Measurements from ENCODE around the gene XG. TPM values are rescaled to one million over a fixed set of nuclear protein-coding genes. Genes with fewer than 3 reads are reported as not detected.
"Not testable (repeated sequence)": the region's sequence is repeated elsewhere in the genome, so short reads cannot be mapped to it uniquely, and the experiment has no call there.

XG gene
- total and polyA plus RNA-seq, 2 donors from 2014 or later, result 0.43 to 0.50 TPM

GRCh38 chrX:2773166-2774055 lies 21.6 kb downstream of the XG start:
- H3K9ac ChIP-seq (ENCODE audit: low read length in 3 of 3); H3K36me3 ChIP-seq (ENCODE audit: control insufficient read depth in 2 of 3, insufficient read depth in 3 of 3, low read length in 3 of 3); DNase-seq; FAIRE-seq; H3K27ac ChIP-seq (ENCODE audit: low read depth in 2 of 2, low read length in 2 of 2); H3K4me1 ChIP-seq (ENCODE audit: control insufficient read depth in 2 of 3, insufficient read depth in 2 of 3, low read depth in 1 of 3, low read length in 3 of 3); H3K9me3 ChIP-seq (ENCODE audit: control insufficient read depth in 2 of 3, insufficient read depth in 1 of 3, low read length in 3 of 3); intact Hi-C loops (cut with DNase I); H3K27me3 ChIP-seq (ENCODE audit: control insufficient read depth, insufficient read depth, low read length); H3K4me3 ChIP-seq (ENCODE audit: low read length in 3 of 3): not testable (repeated sequence)

- FAIRE-seq (no peak), DNase-seq (no peak)
- Histone ChIP-seq H3K4me3 (ENCODE audit: low read length in 3 of 3) (no peak overlapping the region), H3K36me3 (ENCODE audit: control insufficient read depth in 2 of 3, insufficient read depth in 3 of 3, low read length in 3 of 3) (no peaks in the 10 kb centered on the region), H3K4me1 (ENCODE audit: control insufficient read depth in 2 of 3, insufficient read depth in 2 of 3, low read depth in 1 of 3, low read length in 3 of 3) (no peaks in the 10 kb centered on the region), H3K9ac (ENCODE audit: low read length in 3 of 3) (no peak overlapping the region), H3K27me3 (ENCODE audit: control insufficient read depth, insufficient read depth, low read length) (no peaks in the 10 kb centered on the region), H3K27ac (ENCODE audit: low read depth in 2 of 2, low read length in 2 of 2) (no peak overlapping the region), H3K9me3 (ENCODE audit: control insufficient read depth in 2 of 3, insufficient read depth in 1 of 3, low read length in 3 of 3) (peaks cover 0 to 4% (median 0%) of the 10 kb centered on the region in 3 donors)
- TF ChIP-seq, protein P1, sequence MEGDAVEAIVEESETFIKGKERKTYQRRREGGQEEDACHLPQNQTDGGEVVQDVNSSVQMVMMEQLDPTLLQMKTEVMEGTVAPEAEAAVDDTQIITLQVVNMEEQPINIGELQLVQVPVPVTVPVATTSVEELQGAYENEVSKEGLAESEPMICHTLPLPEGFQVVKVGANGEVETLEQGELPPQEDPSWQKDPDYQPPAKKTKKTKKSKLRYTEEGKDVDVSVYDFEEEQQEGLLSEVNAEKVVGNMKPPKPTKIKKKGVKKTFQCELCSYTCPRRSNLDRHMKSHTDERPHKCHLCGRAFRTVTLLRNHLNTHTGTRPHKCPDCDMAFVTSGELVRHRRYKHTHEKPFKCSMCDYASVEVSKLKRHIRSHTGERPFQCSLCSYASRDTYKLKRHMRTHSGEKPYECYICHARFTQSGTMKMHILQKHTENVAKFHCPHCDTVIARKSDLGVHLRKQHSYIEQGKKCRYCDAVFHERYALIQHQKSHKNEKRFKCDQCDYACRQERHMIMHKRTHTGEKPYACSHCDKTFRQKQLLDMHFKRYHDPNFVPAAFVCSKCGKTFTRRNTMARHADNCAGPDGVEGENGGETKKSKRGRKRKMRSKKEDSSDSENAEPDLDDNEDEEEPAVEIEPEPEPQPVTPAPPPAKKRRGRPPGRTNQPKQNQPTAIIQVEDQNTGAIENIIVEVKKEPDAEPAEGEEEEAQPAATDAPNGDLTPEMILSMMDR (IDR thresholded peaks at IDR 0.05; ENCODE audit: borderline replicate concordance, extremely low read depth, insufficient read depth), result no peak
- intact Hi-C loops (cut with DNase I), result no loop called here
Measured at GRCh38 chrX:2774057-2774456, 22.2 kb downstream of the XG start.

DNA sequence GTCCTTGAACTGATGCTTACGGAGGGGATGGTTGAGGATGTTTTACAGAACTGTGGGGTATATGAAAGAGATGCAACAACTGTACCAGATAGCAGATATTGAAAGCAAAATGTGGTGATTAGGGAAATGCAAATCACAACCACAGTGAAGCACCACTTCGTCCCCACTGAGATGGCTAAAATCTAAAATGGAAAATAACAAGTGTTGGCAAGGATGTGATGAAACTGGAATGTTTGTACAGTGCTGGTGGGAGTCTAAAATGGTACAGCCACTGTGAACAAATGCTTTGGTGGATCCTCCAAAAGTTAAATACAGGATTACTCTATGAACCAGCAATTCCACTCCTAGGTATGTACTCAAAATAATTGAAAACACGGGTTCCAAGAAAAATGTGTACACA lies 22.9 kb downstream of the XG start:
- TF ChIP-seq, protein P1 (IDR thresholded peaks at IDR 0.05; ENCODE audit: borderline replicate concordance, extremely low read depth, insufficient read depth), result no peak
- H3K27me3 ChIP-seq (ENCODE audit: control insufficient read depth, insufficient read depth, low read length), result no peaks in the 10 kb centered on the region
- FAIRE-seq, result no peak

GRCh38 chrX:2780472-2781225 lies 28.8 kb downstream of the XG start:
- H3K4me3 ChIP-seq (ENCODE audit: low read length in 3 of 3); H3K9me3 ChIP-seq (ENCODE audit: control insufficient read depth in 2 of 3, insufficient read depth in 1 of 3, low read length in 3 of 3); H3K36me3 ChIP-seq (ENCODE audit: control insufficient read depth in 2 of 3, insufficient read depth in 3 of 3, low read length in 3 of 3); intact Hi-C loops (cut with DNase I); H3K27me3 ChIP-seq (ENCODE audit: control insufficient read depth, insufficient read depth, low read length); H3K4me1 ChIP-seq (ENCODE audit: control insufficient read depth in 2 of 3, insufficient read depth in 2 of 3, low read depth in 1 of 3, low read length in 3 of 3); H3K27ac ChIP-seq (ENCODE audit: low read depth in 2 of 2, low read length in 2 of 2); FAIRE-seq; H3K9ac ChIP-seq (ENCODE audit: low read length in 3 of 3): not testable (repeated sequence)
- DNase-seq, result peak in 2 of 5 donors; percentile 41 to 55

More for the DNA sequence above, 22.9 kb downstream of the XG start:
- H3K4me3 ChIP-seq (ENCODE audit: low read length in 3 of 3), result no peak overlapping the region
- DNase-seq, result no peak
- no peak overlapping the region for H3K9ac ChIP-seq (ENCODE audit: low read length in 3 of 3)
- H3K27ac ChIP-seq (ENCODE audit: low read depth in 2 of 2, low read length in 2 of 2), result no peak overlapping the region
- intact Hi-C loops (cut with DNase I), result no loop called here
- H3K36me3 ChIP-seq (ENCODE audit: control insufficient read depth in 2 of 3, insufficient read depth in 3 of 3, low read length in 3 of 3), result no peaks in the 10 kb centered on the region
- H3K4me1 ChIP-seq (ENCODE audit: control insufficient read depth in 2 of 3, insufficient read depth in 2 of 3, low read depth in 1 of 3, low read length in 3 of 3), result no peaks in the 10 kb centered on the region
- H3K9me3 ChIP-seq (ENCODE audit: control insufficient read depth in 2 of 3, insufficient read depth in 1 of 3, low read length in 3 of 3), result peaks cover 0 to 4% (median 0%) of the 10 kb centered on the region in 3 donors
